ENCODE data around the gene CFAP97D2.
"Not testable (repeated sequence)": the region's sequence is repeated elsewhere in the genome, so short reads cannot be mapped to it uniquely, and the experiment has no call there.

The CFAP97D2 gene

DNA sequence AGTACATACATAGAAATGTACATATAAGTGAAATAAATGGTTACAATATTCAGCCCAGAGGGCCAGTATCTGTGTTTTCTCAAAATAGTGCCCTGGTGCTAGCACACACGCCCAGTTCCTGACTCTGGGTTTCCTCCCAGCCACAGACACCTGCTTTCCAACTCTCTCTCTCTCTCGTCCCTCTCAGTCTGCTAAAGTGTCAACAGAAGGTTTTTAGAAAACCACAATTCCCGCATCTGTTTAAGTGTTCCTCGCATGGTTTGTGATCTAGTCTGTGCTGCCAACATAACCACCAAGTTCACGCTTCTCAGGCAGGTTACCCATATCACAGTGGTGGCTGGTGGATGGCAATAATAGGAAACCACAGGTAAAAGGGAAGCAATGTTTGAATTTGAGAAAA, 84.5 kb downstream of the CFAP97D2 start:
- Mint-ChIP-seq H3K27ac (ENCODE audit: low read depth) (peak overlapping the region; percentile 11), H3K36me3 (ENCODE audit: insufficient read depth) (peaks cover 44% of the 10 kb centered on the region), H3K4me1 (peaks cover 57% of the 10 kb centered on the region), H3K27me3 (no peaks in the 10 kb centered on the region), H3K4me3 (peak overlapping the region; percentile 35), H3K9me3 (no peaks in the 10 kb centered on the region)
- DNase-seq (ENCODE audit: low spot score in 2 of 2) (peak in 1 of 2 donors; percentile 53), ATAC-seq (replicated peaks; ENCODE audit: extremely low read depth, poor library complexity, severe bottlenecking) (peak; percentile 77)

DNA sequence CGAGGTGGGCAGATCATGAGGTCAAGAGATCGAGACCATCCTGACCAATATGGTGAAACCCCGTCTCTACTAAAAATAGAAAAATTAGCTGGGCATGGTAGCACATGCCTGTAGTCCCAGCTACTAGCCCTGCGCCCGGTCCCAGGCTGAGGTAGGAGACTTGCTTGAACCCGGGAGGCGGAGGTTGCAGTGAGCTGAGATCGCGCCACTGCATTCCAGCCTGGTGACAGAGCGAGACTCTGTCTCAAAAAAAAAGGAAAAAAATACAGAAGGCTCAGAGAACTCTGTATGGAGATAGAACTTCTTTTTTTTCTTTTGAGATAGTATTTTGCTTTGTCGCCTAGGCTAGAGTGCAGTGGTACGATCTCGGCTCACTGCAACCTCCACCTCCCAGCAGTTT, 85.3 kb downstream of the CFAP97D2 start:
- not testable (repeated sequence) for H3K27ac Mint-ChIP-seq (ENCODE audit: low read depth); H3K9me3 Mint-ChIP-seq; H3K4me3 Mint-ChIP-seq; DNase-seq (ENCODE audit: low spot score in 2 of 2); H3K27me3 Mint-ChIP-seq; ATAC-seq (replicated peaks; ENCODE audit: extremely low read depth, poor library complexity, severe bottlenecking)
- peaks cover 64% of the 10 kb centered on the region for H3K4me1 Mint-ChIP-seq
- peaks cover 42% of the 10 kb centered on the region for H3K36me3 Mint-ChIP-seq (ENCODE audit: insufficient read depth)

DNA sequence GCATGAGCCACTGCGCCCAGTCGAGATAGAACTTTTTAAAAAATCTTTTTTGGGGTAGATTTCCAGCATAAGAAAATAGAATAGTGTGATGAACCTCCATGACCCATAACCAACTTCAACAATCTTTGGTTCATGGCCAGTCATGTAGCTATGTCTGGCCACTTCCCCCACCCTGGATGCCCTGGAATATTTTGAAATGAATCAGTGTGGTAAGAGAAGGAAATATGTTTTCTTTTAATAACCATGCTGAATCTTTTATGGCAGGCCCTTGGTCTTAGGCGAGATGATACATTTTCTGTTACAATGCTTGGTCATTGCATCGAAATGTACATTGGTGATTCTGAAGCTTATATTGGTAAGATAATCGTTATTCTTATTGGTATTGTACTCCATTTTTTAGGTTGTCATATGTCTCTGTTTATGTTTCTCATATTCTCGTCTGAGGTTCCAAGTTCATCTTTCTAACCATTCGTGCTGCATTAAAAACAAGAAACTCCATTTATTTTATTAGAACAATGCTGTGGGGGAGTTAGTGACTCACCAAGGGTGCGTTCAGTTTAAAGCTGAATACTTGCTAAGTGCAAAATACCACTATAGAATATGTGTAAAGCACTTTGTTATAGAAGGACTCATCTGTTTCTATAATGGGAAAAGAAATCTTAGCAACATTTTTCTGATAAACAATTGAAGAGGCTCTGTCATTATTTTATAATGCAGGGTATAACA, 86.0 kb downstream of the CFAP97D2 start:
- H3K4me3 Mint-ChIP-seq = no peak overlapping the region
- peaks cover 64% of the 10 kb centered on the region for H3K4me1 Mint-ChIP-seq
- no peak for ATAC-seq (replicated peaks; ENCODE audit: extremely low read depth, poor library complexity, severe bottlenecking)
- H3K9me3 Mint-ChIP-seq = no peaks in the 10 kb centered on the region
- H3K27ac Mint-ChIP-seq (ENCODE audit: low read depth) = no peak overlapping the region
- no peak for DNase-seq (ENCODE audit: low spot score in 2 of 2)
- H3K36me3 Mint-ChIP-seq (ENCODE audit: insufficient read depth) = peaks cover 38% of the 10 kb centered on the region
- H3K27me3 Mint-ChIP-seq = no peaks in the 10 kb centered on the region

DNA sequence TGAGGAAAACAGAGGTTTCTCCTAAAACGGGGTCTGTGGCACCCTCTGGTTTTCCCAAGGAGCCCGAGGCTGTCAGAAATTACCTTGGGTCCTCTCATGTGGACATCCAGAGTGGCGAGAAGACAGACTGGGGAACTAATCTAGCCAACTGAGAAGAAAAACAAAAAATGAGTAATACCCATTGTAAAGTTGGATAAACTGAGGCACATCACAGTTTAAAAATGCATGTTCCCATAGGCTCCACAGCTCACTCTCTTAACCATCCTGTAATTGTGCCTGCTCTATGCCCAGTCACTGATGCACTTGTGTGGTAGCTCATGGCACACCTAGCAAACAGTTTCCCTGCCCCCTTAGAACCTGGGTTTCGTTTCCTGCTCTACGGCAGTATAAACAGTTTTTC, 87.2 kb downstream of the CFAP97D2 start:
- no peak for ATAC-seq (replicated peaks; ENCODE audit: extremely low read depth, poor library complexity, severe bottlenecking)
- DNase-seq (ENCODE audit: low spot score in 2 of 2) = no peak
- peaks cover 59% of the 10 kb centered on the region for H3K4me1 Mint-ChIP-seq
- peaks cover 32% of the 10 kb centered on the region for H3K36me3 Mint-ChIP-seq (ENCODE audit: insufficient read depth)
- no peak overlapping the region for H3K4me3 Mint-ChIP-seq
- H3K9me3 Mint-ChIP-seq = no peaks in the 10 kb centered on the region
- no peak overlapping the region for H3K27ac Mint-ChIP-seq (ENCODE audit: low read depth)
- H3K27me3 Mint-ChIP-seq = no peaks in the 10 kb centered on the region

DNA sequence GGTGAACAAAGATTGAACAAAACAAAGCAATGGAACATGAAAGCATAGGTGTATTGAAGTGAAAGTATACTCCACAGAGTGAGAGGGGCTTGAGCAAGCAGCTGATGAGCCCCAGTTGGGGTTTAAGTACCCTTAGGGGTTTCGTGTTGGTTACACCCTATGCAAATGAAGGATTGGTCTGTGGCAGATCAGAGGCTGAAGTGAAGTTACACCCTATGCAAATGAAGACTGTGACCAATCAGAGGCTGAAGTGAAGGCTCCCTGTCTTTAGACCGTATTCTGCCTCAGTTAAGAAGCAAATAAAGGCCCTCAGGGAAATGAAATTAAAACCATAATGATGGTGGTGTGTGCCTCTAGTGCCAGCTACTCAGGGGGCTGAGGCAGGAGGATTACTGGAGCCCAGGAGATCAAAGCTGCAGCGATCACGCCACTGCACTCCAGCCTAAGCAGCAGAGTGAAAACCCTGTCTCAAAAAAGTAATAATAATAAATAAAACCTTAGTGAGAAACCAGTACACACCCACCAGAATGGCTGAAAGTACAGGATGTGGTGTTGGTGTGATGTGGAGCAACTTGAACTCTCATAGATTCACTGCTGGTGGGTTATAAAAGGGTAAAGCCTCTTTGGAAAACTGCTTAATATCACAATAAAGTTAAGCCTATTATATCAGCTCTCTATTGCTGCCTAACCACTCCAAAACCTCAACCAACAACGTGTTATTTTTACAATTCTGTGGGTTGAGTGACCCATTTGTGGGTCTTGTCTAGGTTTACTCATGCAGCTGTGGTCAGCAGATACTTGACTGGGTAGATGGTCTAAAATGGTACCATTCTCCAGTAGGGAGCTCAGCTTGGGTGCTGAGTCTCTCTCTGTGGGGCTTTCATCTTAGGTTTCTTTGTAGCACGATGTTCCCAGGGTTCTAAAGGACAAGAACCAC, 89.6 kb downstream of the CFAP97D2 start:
- DNase-seq (ENCODE audit: low spot score in 2 of 2) = peak in 1 of 2 donors; percentile 16
- ATAC-seq (replicated peaks; ENCODE audit: extremely low read depth, poor library complexity, severe bottlenecking) = peak; percentile 80
- Mint-ChIP-seq H3K4me1 (peaks cover 39% of the 10 kb centered on the region), H3K27ac (ENCODE audit: low read depth) (peak overlapping the region; percentile 55), H3K27me3 (no peaks in the 10 kb centered on the region), H3K4me3 (peak overlapping the region; percentile 67), H3K9me3 (no peaks in the 10 kb centered on the region), H3K36me3 (ENCODE audit: insufficient read depth) (peaks cover 36% of the 10 kb centered on the region)

DNA sequence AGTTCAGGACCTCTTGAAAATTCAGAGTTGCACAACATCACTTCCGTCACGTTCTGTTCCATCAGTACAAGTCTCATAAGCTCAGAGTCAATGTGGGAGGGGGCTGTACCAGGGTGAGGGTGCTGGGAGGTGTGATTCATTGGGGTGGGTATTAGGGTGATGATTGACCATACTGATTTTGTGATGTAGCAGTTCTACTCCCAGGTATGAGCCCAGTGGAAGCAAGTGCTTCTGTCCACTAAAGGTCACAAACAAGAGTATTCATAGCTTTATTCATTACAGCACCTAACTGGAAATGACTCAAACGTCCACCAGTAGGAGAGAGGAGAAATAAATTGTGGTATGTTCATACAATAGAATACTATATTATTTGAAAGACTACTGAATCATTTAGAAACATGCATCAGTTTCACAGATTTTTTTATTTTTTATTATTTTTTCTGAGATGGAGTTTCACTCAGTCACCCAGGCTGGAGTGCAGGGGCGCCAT, 90.3 kb downstream of the CFAP97D2 start:
- Mint-ChIP-seq H3K36me3 (ENCODE audit: insufficient read depth) (peaks cover 36% of the 10 kb centered on the region), H3K4me3 (no peak overlapping the region)
- ATAC-seq (replicated peaks; ENCODE audit: extremely low read depth, poor library complexity, severe bottlenecking) = no peak

More for the DNA sequence above, 90.3 kb downstream of the CFAP97D2 start:
- Mint-ChIP-seq H3K9me3 (no peaks in the 10 kb centered on the region), H3K27me3 (no peaks in the 10 kb centered on the region), H3K27ac (ENCODE audit: low read depth) (no peak overlapping the region), H3K4me1 (peaks cover 35% of the 10 kb centered on the region)
- no peak for DNase-seq (ENCODE audit: low spot score in 2 of 2)
